GM12801 (cell line): ENCODE data around the gene MX2.

ENCODE experiments used
- CTCF ChIP-seq: IDR thresholded peaks from one replicate; pipeline ENCODE4 v1.5.1; 2011; ENCODE audit warnings: control low read depth; ENCODE audit not compliant: insufficient read length; ENCODE audit errors: extremely low read depth

The MX2 gene

GRCh38 chr21:41328660-41329607 is 32.9 kb upstream of the MX2 start:
- no peak for TF ChIP-seq CTCF

GRCh38 chr21:41333752-41334151 is 28.1 kb upstream of the MX2 start:
- TF ChIP-seq CTCF: no peak

- no peak for TF ChIP-seq CTCF
Observed at GRCh38 chr21:41337515-41337914, 24.3 kb upstream of the MX2 start.

GRCh38 chr21:41338455-41338854 is 23.4 kb upstream of the MX2 start:
- TF ChIP-seq CTCF: no peak

GRCh38 chr21:41342035-41342434 is 19.8 kb upstream of the MX2 start:
- TF ChIP-seq CTCF: no peak

- TF ChIP-seq CTCF: no peak
Observed at GRCh38 chr21:41344146-41344545, 17.7 kb upstream of the MX2 start.

- no peak for TF ChIP-seq CTCF
Observed at GRCh38 chr21:41345356-41345755, 16.5 kb upstream of the MX2 start.
